Fibroblast of mammary gland (primary cell): Measurements from ENCODE around the gene ADAMTSL2.
"Not testable (repeated sequence)": the region's sequence is repeated elsewhere in the genome, so short reads cannot be mapped to it uniquely, and the experiment has no call there.

Source experiments
- DNase-seq: peaks from one replicate; pipeline ENCODE4 v3.0.0-alpha.2; 2010; ENCODE audit warnings: low read depth
- H3K4me3 ChIP-seq: 2 replicates; pipeline ENCODE4 v1.5.1; 2011; ENCODE audit warnings: low read depth, mild to moderate bottlenecking, low read length, moderate library complexity; ENCODE audit not compliant: control insufficient read depth
- TF ChIP-seq, protein P1 (sequence below): conservative IDR thresholded peaks from 2 replicates; pipeline ENCODE4 v1.5.1; 2011; ENCODE audit warnings: low read depth, low read length, inconsistent platforms; ENCODE audit not compliant: control insufficient read depth, insufficient read depth

ADAMTSL2 gene

DNA sequence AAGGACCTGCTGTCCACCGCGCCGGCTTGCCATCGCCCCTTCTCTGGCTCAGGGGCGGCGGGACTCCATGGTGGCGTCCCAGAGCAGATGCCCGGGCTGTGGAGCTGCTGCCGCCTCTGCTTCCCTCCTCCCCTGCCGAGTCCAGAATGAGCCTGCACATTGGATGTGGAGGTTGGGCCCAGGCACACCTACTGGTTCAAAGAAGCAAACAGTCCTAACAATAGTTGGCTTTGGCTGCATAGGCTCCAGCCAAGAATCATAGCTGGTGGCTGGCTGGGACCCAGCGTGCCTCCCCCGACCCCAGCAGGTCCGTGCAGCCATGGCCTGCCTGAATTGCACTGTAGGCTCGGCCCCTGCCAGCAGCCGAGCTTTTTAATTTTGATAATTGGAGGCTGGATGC is 25.8 kb downstream of the ADAMTSL2 start:
- no peak overlapping the region for H3K4me3 ChIP-seq
- no peak for DNase-seq
- TF ChIP-seq, protein P1, sequence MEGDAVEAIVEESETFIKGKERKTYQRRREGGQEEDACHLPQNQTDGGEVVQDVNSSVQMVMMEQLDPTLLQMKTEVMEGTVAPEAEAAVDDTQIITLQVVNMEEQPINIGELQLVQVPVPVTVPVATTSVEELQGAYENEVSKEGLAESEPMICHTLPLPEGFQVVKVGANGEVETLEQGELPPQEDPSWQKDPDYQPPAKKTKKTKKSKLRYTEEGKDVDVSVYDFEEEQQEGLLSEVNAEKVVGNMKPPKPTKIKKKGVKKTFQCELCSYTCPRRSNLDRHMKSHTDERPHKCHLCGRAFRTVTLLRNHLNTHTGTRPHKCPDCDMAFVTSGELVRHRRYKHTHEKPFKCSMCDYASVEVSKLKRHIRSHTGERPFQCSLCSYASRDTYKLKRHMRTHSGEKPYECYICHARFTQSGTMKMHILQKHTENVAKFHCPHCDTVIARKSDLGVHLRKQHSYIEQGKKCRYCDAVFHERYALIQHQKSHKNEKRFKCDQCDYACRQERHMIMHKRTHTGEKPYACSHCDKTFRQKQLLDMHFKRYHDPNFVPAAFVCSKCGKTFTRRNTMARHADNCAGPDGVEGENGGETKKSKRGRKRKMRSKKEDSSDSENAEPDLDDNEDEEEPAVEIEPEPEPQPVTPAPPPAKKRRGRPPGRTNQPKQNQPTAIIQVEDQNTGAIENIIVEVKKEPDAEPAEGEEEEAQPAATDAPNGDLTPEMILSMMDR = no peak

DNA sequence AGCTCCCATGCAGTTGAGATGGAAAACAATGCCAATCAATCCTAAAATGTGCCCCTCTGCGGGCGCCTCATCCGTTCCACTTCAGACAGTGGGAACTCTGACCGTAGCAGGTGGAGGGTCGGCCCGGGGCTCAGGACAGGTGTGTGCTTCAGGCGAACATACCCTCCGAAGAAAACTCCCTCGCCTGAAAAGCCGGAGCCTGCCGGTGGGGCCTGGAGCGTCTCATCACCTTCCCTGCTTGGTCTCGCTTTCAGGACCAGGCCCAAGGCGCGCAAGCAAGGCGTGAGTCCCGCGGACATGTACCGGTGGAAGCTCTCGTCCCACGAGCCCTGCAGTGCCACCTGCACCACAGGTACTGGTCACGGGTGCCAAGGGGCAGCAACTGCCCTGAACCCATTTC is 26.4 kb downstream of the ADAMTSL2 start:
- no peak for DNase-seq
- H3K4me3 ChIP-seq = no peak overlapping the region
- TF ChIP-seq, protein P1 = no peak

DNA sequence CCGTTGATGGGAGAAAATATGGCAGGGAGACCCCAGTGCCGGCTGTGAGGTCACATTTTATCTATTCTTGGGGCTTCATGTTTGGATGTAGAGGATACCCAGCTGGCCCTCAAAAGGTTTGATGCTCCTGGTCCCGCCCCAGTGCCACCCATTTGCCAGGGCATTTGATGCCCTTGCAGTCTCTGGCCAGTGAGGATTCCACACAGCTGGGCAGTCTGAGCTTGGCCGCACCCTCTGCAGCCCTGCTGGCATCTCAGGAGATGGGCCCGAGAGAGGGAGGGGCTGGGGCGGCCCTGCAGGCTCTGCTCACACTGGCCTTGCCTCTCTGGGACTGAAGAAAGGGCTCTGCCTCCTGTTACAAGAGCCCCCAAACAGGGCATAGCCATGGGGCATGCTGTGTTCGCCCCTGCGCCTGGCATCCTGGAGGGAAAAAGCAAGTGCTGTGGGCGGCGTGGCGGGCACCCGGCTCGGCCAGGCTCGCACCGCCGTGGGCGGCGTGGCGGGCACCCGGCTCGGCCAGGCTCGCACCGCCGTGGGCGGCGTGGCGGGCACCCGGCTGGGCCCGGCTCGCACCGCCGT is 27.6 kb downstream of the ADAMTSL2 start:
- DNase-seq = no peak
- TF ChIP-seq, protein P1 = no peak
- H3K4me3 ChIP-seq = no peak overlapping the region

DNA sequence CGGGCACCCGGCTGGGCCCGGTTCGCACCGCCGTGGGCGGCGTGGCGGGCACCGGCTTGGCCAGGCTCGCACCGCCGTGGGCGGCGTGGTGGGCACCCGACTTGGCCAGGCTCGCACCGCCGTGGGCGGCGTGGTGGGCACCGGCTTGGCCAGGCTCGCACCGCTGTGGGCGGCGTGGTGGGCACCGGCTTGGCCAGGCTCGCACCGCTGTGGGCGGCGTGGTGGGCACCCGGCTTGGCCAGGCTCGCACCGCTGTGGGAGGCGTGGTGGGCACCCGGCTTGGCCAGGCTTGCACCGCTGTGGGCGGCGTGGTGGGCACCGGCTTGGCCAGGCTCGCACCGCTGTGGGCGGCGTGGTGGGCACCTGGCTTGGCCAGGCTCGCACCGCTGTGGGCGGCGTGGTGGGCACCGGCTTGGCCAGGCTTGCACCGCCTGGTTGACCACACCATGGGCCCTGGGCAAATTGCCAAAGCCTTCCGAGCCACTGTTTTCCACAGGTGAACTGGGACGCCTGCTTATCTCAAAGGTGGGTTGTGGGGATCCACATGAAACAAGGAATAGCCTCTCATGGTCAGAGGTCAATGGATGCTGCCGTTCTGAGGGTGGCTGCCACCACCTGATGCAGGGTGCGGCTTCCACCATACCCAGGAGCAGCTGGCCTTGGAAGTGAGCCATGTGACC is 28.2 kb downstream of the ADAMTSL2 start:
- no peak overlapping the region for H3K4me3 ChIP-seq
- TF ChIP-seq, protein P1 = no peak
- DNase-seq = no peak

DNA sequence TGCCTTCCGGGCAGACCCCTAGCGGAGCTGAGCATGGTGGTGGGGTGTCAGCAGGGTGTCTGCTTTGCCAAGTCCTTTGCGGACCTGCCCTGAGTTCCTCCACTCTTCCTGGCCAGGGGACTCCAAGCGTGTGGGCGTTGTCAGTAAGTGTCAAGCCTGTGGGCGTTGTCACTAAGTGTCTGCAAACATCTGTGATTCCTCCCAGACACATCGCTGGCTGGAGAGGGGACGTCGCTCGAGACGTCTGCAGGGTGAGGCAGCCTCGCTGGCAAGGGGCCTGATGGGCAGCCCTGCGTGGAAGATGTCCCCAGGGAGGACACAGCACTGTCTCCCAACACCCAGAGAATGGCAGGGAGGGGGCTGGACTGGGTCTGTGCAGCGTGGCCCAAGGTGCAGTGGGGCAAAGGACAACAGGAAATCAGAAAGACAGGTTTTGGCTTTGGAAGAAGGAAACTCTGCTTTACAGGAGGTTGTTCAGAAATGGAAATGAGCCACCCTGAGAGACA is 28.8 kb downstream of the ADAMTSL2 start:
- TF ChIP-seq, protein P1 = no peak
- no peak overlapping the region for H3K4me3 ChIP-seq
- DNase-seq = no peak

DNA sequence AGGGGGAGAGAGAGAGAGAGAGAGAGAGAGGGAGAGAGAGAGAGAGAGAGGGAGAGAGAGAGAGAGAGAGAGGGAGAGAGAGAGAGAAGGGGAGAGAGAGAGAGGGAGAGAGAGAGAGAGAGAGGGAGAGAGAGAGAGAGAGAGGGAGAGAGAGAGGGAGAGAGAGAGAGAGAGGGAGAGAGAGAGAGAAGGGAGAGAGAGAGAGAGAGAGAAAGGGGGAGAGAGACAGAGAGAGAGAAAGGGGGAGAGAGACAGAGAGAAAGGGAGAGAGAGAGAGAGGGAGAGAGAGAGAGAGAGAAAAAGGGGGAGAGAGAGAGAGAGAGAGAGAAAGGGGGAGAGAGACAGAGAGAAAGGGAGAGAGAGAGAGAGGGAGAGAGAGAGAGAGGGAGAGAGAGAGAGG is 29.3 kb downstream of the ADAMTSL2 start:
- not testable (repeated sequence) for DNase-seq, H3K4me3 ChIP-seq

DNA sequence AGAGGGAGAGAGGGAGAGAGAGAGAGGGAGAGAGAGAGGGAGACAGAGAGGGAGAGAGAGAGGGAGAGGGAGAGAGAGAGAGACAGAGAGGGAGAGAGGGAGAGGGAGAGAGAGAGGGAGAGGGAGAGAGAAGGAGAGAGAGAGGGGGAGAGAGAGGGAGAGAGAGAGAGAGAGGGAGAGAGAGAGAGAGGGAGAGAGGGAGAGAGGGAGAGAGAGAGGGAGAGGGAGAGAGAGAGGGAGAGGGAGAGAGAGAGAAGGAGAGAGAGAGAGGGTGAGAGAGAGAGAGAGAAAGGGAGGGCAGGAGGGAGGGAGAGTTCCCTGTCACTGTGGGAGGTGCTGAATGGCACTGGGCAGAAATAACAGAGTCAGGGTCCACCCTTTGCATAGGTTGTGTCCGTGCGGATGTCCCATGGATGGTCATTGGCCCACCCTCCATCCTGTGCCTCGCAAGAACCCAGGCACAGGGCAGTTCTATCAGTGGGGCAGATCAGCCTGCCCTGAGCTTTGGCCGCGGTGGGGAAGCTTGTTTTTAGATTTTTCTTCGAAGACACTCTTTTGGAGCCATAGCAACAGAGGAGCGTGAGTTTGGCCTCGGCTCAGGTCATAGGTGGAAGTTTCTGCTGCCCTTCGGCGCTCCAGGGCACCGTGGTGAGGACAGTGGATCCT is 30.1 kb downstream of the ADAMTSL2 start:
- DNase-seq = no peak
- TF ChIP-seq, protein P1 = no peak
- H3K4me3 ChIP-seq = no peak overlapping the region
